Endodermal cell (in vitro differentiated cells): ENCODE data around the gene TBC1D20. TPM values are rescaled to one million over a fixed set of nuclear protein-coding genes. Genes with fewer than 3 reads are reported as not detected.
A peak's percentile ranks its signal among the peaks of the same experiment; 100 is the strongest.

Experiments used
- DNase-seq: peaks from one replicate; pipeline ENCODE4 v3.0.0-alpha.2; 2017
- H3K27ac ChIP-seq: 2 replicates; pipeline ENCODE4 v1.5.1; 2013; ENCODE audit warnings: mild to moderate bottlenecking, low read depth, low read length, moderate library complexity
- H3K27me3 ChIP-seq: 2 replicates; pipeline ENCODE4 v1.6.1; 2013; ENCODE audit warnings: mild to moderate bottlenecking, low read length, moderate library complexity; ENCODE audit not compliant: insufficient read depth, control insufficient read depth, poor library complexity, severe bottlenecking
- H3K36me3 ChIP-seq: 2 replicates; pipeline ENCODE4 v1.7.0; 2013; ENCODE audit warnings: mild to moderate bottlenecking, low read length, moderate library complexity; ENCODE audit not compliant: control insufficient read depth, insufficient read depth
- H3K4me1 ChIP-seq: one replicate; pipeline ENCODE4 v1.7.0; 2013; ENCODE audit warnings: low read length; ENCODE audit not compliant: control insufficient read depth, insufficient read depth
- H3K4me3 ChIP-seq: 2 replicates; pipeline ENCODE4 v1.5.1; 2013; ENCODE audit warnings: mild to moderate bottlenecking, low read length, moderate library complexity
- H3K9ac ChIP-seq: 2 replicates; pipeline ENCODE4 v1.6.1; 2013; ENCODE audit warnings: mild to moderate bottlenecking, low read length, moderate library complexity; ENCODE audit not compliant: poor library complexity, severe bottlenecking; ENCODE audit errors: extremely low read depth
- H3K9me3 ChIP-seq: 2 replicates; pipeline ENCODE4 v1.6.1; 2013; ENCODE audit warnings: mild to moderate bottlenecking, low read length, moderate library complexity; ENCODE audit not compliant: control insufficient read depth
- H3K27ac Mint-ChIP-seq: 2 replicates; pipeline ENCODE4 v1.8.0; 2020; ENCODE audit warnings: mixed read lengths
- H3K27me3 Mint-ChIP-seq: 2 replicates; pipeline ENCODE4 v1.8.0; 2021; ENCODE audit warnings: mild to moderate bottlenecking, mixed read lengths; ENCODE audit not compliant: insufficient read depth
- H3K36me3 Mint-ChIP-seq: 2 replicates; pipeline ENCODE4 v1.8.0; 2020; ENCODE audit warnings: low read depth, mixed read lengths
- H3K4me1 Mint-ChIP-seq: 2 replicates; pipeline ENCODE4 v1.8.0; 2020; ENCODE audit warnings: mixed read lengths
- H3K4me3 Mint-ChIP-seq: 2 replicates; pipeline ENCODE4 v1.8.0; 2020; ENCODE audit warnings: mild to moderate bottlenecking, moderate library complexity, mixed read lengths
- H3K9me3 Mint-ChIP-seq: 2 replicates; pipeline ENCODE4 v1.8.0; 2020; ENCODE audit warnings: mild to moderate bottlenecking, mixed read lengths
- WGBS, 2 experiments: methylation state at CpG; one replicate each; pipeline versions ENCODE4 v1.1.5 to v1.1.7; 2013; ENCODE audit warnings: missing lambda C conversion rate in 2 of 2, mixed read lengths in 1 of 2; ENCODE audit not compliant: insufficient coverage in 1 of 2, insufficient read length in 1 of 2; 5-methylcytosine and 5-hydroxymethylcytosine counted together
- total RNA-seq, 2 donors: library from RNA; stranded (reverse); fragmentation: NEBNext Ultra II Directional in 1 of 2; extraction: Animal tissue kit (Norgen Biotek cat#: 25700) in 1 of 2; gene quantifications; 2 replicates in 1 of 2; 3 replicates in 1 of 2; pipeline ENCODE4 v1.2.1, GENCODE V29; 2021
- TF ChIP-seq, protein P1 (sequence below): fragments of 200-600 bp; sonication (generic); conservative IDR thresholded peaks from 2 replicates; pipeline ENCODE4 v1.5.0; 2021; ENCODE audit warnings: antibody characterized with exemption, mild to moderate bottlenecking

TBC1D20 gene
- total RNA-seq, 2 donors from 2014 or later = 24.9 to 28.0 TPM

DNA sequence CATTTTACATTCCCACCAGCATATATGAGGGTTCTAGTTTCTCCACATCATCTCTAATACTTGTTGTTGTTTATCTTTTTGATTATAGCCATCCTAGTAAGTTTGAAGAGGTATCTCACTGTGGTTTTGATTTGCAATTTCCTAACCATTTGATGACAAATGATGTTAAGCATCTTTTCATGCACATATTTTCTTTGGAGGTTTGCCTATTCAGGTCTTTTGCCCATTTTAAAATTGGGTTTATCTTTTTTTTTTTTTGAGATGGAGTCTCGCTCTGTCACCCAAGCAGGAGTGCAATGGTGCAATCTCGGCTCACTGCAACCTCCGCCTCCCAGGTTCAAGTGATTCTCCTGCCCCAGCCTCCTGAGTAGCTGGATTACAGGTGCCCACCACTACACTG, 50.3 kb downstream of the TBC1D20 start:
- no peaks in the 10 kb centered on the region for H3K27me3 Mint-ChIP-seq
- no peak overlapping the region for H3K4me3 Mint-ChIP-seq
- WGBS, 2 experiments = 97% methylated on average over 3 of the region's 3 CpGs; no CpG with 5 or more reads in 1 of the 2 experiments
- Histone ChIP-seq H3K36me3 (peaks cover 30% of the 10 kb centered on the region), H3K27me3 (no peaks in the 10 kb centered on the region), H3K4me1 (no peaks in the 10 kb centered on the region), H3K27ac (no peak overlapping the region), H3K9ac (no peak overlapping the region), H3K4me3 (no peak overlapping the region), H3K9me3 (peaks cover 16% of the 10 kb centered on the region)
- H3K4me1 Mint-ChIP-seq = peaks cover 12% of the 10 kb centered on the region
- peaks cover 9% of the 10 kb centered on the region for H3K9me3 Mint-ChIP-seq
- no peak overlapping the region for H3K27ac Mint-ChIP-seq
- no peak for DNase-seq
- peaks cover 47% of the 10 kb centered on the region for H3K36me3 Mint-ChIP-seq
- TF ChIP-seq, protein P1, sequence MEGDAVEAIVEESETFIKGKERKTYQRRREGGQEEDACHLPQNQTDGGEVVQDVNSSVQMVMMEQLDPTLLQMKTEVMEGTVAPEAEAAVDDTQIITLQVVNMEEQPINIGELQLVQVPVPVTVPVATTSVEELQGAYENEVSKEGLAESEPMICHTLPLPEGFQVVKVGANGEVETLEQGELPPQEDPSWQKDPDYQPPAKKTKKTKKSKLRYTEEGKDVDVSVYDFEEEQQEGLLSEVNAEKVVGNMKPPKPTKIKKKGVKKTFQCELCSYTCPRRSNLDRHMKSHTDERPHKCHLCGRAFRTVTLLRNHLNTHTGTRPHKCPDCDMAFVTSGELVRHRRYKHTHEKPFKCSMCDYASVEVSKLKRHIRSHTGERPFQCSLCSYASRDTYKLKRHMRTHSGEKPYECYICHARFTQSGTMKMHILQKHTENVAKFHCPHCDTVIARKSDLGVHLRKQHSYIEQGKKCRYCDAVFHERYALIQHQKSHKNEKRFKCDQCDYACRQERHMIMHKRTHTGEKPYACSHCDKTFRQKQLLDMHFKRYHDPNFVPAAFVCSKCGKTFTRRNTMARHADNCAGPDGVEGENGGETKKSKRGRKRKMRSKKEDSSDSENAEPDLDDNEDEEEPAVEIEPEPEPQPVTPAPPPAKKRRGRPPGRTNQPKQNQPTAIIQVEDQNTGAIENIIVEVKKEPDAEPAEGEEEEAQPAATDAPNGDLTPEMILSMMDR = no peak

DNA sequence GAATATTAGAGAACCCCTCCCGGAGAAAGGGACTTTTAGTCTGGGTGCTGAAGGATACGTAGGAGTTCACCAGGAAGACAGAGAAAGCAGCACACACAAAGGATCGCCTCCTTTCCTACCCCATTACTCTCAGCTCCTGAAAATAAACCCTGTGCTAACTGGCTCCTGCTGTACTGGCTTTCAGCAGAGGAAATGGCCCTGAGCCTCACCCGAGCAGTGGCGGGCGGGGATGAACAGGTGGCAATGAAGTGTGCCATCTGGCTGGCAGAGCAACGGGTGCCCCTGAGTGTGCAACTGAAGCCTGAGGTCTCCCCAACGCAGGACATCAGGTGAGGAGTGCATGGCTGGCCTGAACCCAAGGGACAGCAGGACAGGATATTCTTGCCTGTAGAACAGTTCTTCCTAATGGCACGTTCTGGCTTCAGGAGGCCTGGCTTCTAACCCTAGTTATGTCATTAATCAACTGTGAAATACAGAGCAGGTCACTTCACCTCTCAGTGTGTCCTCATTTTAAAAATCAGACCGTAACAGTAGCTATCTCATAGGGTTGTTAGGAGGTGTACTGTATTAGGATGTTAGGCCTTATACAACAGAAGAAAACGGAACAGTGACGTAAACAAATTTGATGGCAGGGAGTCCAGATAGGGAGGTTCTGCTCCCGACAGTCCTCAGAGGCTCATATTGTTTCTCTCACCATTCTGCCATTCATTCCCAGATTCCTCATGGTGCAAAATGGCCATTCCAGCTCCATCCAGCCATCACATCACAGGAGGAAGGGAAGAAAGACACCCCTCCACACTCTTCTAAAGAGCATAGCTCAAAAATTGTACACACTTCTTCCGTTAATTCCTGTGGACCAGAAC, 52.4 kb downstream of the TBC1D20 start:
- no peaks in the 10 kb centered on the region for H3K27me3 ChIP-seq
- Mint-ChIP-seq H3K36me3 (peaks cover 35% of the 10 kb centered on the region), H3K27me3 (peaks cover 4% of the 10 kb centered on the region), H3K4me3 (peak overlapping the region; percentile 65), H3K4me1 (peaks cover 8% of the 10 kb centered on the region), H3K9me3 (peaks cover 13% of the 10 kb centered on the region), H3K27ac (no peak overlapping the region)
- H3K4me3 ChIP-seq = peak overlapping the region; percentile 92
- peaks cover 16% of the 10 kb centered on the region for H3K9me3 ChIP-seq
- H3K27ac ChIP-seq = no peak overlapping the region
- no peak for DNase-seq
- no peaks in the 10 kb centered on the region for H3K4me1 ChIP-seq
- no peak overlapping the region for H3K9ac ChIP-seq
- H3K36me3 ChIP-seq = peaks cover 22% of the 10 kb centered on the region
- 95 to 97% methylated on average over 11 to 14 of the region's 14 CpGs for WGBS, 2 experiments
- TF ChIP-seq, protein P1 = no peak

DNA sequence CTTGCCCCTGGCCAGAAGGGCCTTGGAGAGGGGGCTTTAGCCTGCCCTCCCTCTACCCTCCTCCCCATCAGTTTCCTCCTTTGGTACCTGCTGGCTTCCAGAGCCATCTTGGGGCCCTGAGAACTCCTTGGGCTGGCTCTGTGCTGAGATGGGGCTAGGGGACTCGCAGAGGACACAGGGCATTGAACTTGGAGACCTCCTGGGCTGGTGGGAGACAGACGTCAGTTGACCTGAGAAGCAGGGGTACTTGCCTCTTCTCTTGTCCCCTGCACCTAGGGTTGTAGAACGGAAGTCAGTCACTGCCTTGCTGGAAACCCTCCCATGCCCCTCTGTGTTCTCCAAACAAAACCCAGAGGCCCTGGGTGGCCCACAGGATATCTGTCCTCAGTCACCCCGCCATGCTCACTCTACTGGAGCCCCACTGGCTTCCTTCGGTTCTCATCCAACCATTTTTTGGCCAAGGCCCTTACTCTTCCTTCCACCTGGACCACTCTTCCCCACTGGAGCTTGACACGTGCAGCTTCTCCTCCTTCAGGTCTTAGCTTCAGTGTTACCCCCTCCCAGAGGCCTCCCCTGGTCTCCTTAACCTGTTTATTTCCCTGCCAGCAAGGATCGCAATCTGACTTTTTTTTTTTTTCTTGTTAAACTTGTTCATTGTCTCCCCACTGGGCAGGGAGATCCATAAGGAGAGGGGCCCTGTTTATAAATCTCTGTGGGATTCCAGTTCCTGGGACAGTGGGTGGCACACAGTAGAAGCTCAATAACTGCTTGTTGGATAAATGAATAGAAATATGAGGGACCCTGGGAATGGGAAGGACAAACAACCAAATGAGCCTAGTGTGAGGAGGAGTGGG, 53.3 kb downstream of the TBC1D20 start:
- H3K4me1 ChIP-seq = no peaks in the 10 kb centered on the region
- H3K4me3 ChIP-seq = peak overlapping the region; percentile 92
- H3K27ac ChIP-seq = no peak overlapping the region
- Mint-ChIP-seq H3K9me3 (peaks cover 15% of the 10 kb centered on the region), H3K27ac (peak overlapping the region; percentile 44), H3K27me3 (peaks cover 4% of the 10 kb centered on the region), H3K4me1 (peaks cover 8% of the 10 kb centered on the region), H3K36me3 (peaks cover 35% of the 10 kb centered on the region), H3K4me3 (peak overlapping the region; percentile 65)
- H3K9ac ChIP-seq = peak overlapping the region; percentile 61
- 18 to 47% methylated on average over 5 to 7 of the region's 7 CpGs for WGBS, 2 experiments
- H3K27me3 ChIP-seq = no peaks in the 10 kb centered on the region
- TF ChIP-seq, protein P1 = no peak
- peaks cover 22% of the 10 kb centered on the region for H3K36me3 ChIP-seq
- DNase-seq = peak; percentile 71
- H3K9me3 ChIP-seq = peaks cover 16% of the 10 kb centered on the region
